ENCODE data around the gene CNNM3.

GRCh38 chr2:96817882-96818281, 1.8 kb downstream of the CNNM3 start:
- TF ChIP-seq CTCF (IDR thresholded peaks at IDR 0.05; ENCODE audit: insufficient read depth, low read depth, low read length) (no peak), EZH2 (IDR thresholded peaks at IDR 0.05; ENCODE audit: insufficient read depth, low read length) (no peak)

Data from astrocyte (in vitro differentiated cells and primary cell).